SK-N-MC (cell line): ENCODE results near the gene OPN1MW3.
"Not testable (repeated sequence)": the region's sequence is repeated elsewhere in the genome, so short reads cannot be mapped to it uniquely, and the experiment has no call there.

Experiments
- DNase-seq: peaks from one replicate; pipeline ENCODE4 v3.0.0-alpha.2; 2011; ENCODE audit warnings: low read depth, low spot score
- H3K27ac ChIP-seq: fragments of 200-600 bp; sonication (generic); 2 replicates; pipeline ENCODE4 v1.5.1; 2016; ENCODE audit warnings: mixed run types
- H3K36me3 ChIP-seq: fragments of 200-600 bp; sonication (generic); 2 replicates; pipeline ENCODE4 v1.6.1; 2017; ENCODE audit warnings: antibody characterized with exemption, low read length, mixed read lengths; ENCODE audit not compliant: insufficient read depth
- H3K4me3 ChIP-seq: fragments of 200-600 bp; sonication (generic); 2 replicates; pipeline ENCODE4 v1.5.1; 2016
- H3K9ac ChIP-seq: fragments of 200-600 bp; sonication (generic); 2 replicates; pipeline ENCODE4 v1.8.0; 2017; ENCODE audit warnings: mixed run types, mixed read lengths; ENCODE audit not compliant: insufficient read length
- H3K9me3 ChIP-seq: fragments of 200-600 bp; sonication (generic); 2 replicates; pipeline ENCODE4 v1.6.1; 2017; ENCODE audit warnings: low read depth, mild to moderate bottlenecking, antibody characterized with exemption, low read length, moderate library complexity, mixed read lengths

OPN1MW3 gene

DNA sequence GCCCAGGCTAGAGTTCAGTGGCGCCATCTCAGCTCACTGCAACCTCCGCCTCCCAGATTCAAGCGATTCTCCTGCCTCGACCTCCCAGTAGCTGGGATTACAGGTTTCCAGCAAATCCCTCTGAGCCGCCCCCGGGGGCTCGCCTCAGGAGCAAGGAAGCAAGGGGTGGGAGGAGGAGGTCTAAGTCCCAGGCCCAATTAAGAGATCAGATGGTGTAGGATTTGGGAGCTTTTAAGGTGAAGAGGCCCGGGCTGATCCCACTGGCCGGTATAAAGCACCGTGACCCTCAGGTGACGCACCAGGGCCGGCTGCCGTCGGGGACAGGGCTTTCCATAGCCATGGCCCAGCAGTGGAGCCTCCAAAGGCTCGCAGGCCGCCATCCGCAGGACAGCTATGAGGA is at the start of gene OPN1MW3:
Gene OPN1MW3 (plus strand): TSS at position 301 of the 400 bp plus-strand sequence. CDS start 38 bp downstream, at position 339.
- H3K36me3 ChIP-seq, H3K9me3 ChIP-seq, H3K4me3 ChIP-seq, H3K27ac ChIP-seq, H3K9ac ChIP-seq, DNase-seq: not testable (repeated sequence)

- not testable (repeated sequence) for H3K4me3 ChIP-seq, H3K36me3 ChIP-seq, H3K9me3 ChIP-seq, DNase-seq, H3K9ac ChIP-seq, H3K27ac ChIP-seq
These were observed 47.5 kb upstream of the OPN1MW3 start for GRCh38 chrX:154209670-154210418.

- H3K9ac ChIP-seq, H3K36me3 ChIP-seq, DNase-seq, H3K9me3 ChIP-seq, H3K27ac ChIP-seq, H3K4me3 ChIP-seq: not testable (repeated sequence)
These were observed 46.3 kb upstream of the OPN1MW3 start for GRCh38 chrX:154211057-154211456.

- H3K27ac ChIP-seq, DNase-seq, H3K9me3 ChIP-seq, H3K36me3 ChIP-seq, H3K9ac ChIP-seq, H3K4me3 ChIP-seq: not testable (repeated sequence)
These were observed 45.9 kb upstream of the OPN1MW3 start for GRCh38 chrX:154211499-154211898.

GRCh38 chrX:154219456-154219855 is 37.9 kb upstream of the OPN1MW3 start, which contains the start of gene OPN1MW2:
Gene OPN1MW2, plus strand, starts transcription at chrX:154219756. Its CDS starts 60 bp downstream, at chrX:154219816.
- H3K9me3 ChIP-seq, H3K4me3 ChIP-seq, DNase-seq, H3K27ac ChIP-seq, H3K9ac ChIP-seq, H3K36me3 ChIP-seq: not testable (repeated sequence)

GRCh38 chrX:154225292-154225691 is 32.1 kb upstream of the OPN1MW3 start:
- not testable (repeated sequence) for H3K27ac ChIP-seq, H3K4me3 ChIP-seq, H3K9me3 ChIP-seq, DNase-seq, H3K9ac ChIP-seq, H3K36me3 ChIP-seq

DNA sequence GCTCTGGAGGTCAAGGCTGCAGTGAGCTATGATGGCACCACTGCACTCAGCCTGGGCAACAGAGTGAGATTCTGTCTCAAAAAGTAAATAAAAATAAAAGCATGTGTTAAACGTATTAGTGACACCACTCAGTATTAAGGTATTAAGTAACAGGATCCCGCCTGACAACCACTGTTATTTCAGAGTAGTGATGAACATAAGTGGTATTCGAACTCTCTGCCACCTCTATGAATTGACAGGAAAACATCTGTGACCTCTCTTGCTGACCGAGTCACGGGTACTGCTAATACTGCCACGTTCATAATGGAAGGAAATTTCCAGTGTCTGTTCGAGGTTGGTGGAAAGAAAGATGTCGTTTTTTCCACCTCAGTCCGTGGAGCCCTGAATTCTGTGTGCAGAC is 30.7 kb upstream of the OPN1MW3 start:
- not testable (repeated sequence) for H3K36me3 ChIP-seq, H3K27ac ChIP-seq, H3K4me3 ChIP-seq, H3K9me3 ChIP-seq, DNase-seq, H3K9ac ChIP-seq

DNA sequence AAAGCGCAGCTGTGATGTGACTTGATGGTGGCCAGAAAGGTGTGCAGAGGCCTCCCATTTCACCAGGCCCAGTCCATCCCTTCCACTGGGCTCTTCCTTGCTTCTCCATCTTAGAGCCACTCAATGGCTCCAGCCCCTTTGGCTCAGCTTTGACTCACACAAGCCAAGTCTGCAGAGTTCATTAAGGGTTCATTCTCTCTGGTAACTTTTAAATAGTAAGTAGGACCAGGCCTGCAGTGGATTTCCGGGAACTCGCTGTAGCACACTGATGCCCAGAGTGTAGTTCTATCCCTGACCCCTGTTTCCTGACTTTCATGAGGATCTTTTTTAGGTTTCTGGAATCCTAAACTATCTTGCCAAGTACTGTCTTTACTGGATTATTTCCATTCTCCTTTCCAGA is 25.9 kb upstream of the OPN1MW3 start:
- not testable (repeated sequence) for H3K9me3 ChIP-seq, H3K9ac ChIP-seq, H3K36me3 ChIP-seq, H3K27ac ChIP-seq, DNase-seq, H3K4me3 ChIP-seq

- not testable (repeated sequence) for H3K9me3 ChIP-seq, DNase-seq, H3K9ac ChIP-seq, H3K36me3 ChIP-seq, H3K4me3 ChIP-seq, H3K27ac ChIP-seq
These were observed 23.8 kb upstream of the OPN1MW3 start for GRCh38 chrX:154233620-154234019.

DNA sequence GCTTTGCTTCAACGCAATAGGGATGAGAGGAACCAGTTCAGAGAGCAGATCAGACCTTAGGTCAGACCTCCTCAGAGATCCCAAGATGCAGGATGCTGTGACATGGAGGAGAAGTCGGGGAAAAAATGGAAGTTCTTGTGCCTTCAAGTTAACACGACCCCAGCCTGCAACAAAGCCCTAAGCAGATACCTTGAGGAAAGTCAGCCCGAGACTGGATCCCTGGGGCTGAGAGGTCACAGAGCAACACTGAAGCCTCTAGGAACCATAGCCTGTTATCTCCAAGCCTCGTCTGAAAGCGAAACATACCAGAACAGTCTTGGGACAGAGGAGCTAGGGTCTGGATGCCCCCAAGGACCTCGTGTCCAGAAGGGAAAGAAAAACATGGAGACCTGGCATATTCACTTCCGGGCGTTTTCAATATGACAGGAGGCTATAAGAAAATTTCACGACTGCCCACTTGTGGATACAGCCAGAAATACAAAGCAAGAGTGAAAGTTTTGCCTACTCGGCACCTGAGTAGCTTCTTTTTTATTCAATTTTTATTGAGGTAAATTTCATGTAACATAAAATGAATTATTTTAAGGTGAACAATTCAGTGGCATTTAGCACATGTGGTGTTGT is 18.3 kb upstream of the OPN1MW3 start:
- H3K4me3 ChIP-seq, DNase-seq, H3K27ac ChIP-seq, H3K9ac ChIP-seq, H3K9me3 ChIP-seq, H3K36me3 ChIP-seq: not testable (repeated sequence)

DNA sequence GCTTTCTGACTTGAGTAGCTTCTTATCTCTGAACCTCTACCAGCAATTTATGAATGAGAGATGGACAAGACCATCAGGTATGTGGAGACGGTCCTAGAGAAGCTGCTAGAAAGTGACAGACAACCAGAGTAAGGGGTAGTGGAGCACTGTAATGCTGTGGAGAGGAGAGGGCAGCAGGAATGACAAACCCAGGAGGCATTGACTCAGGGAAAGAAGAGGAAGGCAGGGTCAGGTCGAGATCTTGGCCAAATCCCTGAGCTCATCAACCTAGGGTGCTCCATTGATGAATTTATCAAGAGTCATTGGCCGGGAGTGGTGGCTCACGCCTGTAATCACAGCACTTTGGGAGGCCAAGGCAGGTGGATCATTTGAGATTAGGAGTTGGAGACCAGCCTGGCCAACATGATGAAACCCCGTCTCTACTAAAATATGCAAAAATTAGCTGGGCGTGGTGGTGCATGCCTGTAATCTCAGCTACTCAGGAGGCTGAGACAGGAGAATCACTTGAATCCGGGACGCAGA is 17.3 kb upstream of the OPN1MW3 start:
- not testable (repeated sequence) for H3K4me3 ChIP-seq, DNase-seq, H3K36me3 ChIP-seq, H3K27ac ChIP-seq, H3K9ac ChIP-seq, H3K9me3 ChIP-seq

GRCh38 chrX:154247377-154248045 is 9.9 kb upstream of the OPN1MW3 start:
- not testable (repeated sequence) for H3K27ac ChIP-seq, H3K9ac ChIP-seq, H3K4me3 ChIP-seq, H3K36me3 ChIP-seq, DNase-seq, H3K9me3 ChIP-seq

DNA sequence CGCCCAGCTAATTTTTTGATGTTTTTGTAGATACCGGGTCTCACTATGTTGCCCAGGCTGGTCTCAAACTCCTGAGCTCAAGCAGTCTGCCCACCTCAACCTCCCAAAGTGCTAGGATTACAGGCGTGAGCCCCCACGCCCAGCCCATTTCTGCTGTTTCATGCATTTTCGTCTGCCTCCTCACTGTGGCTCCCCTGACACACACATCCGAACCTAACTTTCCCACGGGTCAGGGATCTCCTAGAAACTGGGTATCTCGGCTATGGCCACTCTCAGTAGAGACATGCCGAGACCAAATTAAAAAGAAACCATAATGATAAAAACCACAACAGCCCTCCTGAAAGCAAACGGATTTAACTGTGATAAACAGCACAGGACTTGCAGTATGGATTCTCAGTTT is 9.3 kb upstream of the OPN1MW3 start:
- not testable (repeated sequence) for H3K36me3 ChIP-seq, H3K27ac ChIP-seq, H3K9ac ChIP-seq, DNase-seq, H3K9me3 ChIP-seq, H3K4me3 ChIP-seq

GRCh38 chrX:154258711-154259110 is 1.3 kb downstream of the OPN1MW3 start:
- DNase-seq, H3K4me3 ChIP-seq, H3K36me3 ChIP-seq, H3K27ac ChIP-seq, H3K9me3 ChIP-seq, H3K9ac ChIP-seq: not testable (repeated sequence)
